ENCODE results near the gene F2RL2. TPM values are rescaled to one million over a fixed set of nuclear protein-coding genes. Genes with fewer than 3 reads are reported as not detected.

The F2RL2 gene
- total and polyA plus RNA-seq, 2 of the 4 experiments (the other 2 are of a cell fraction) = 21.7 to 32.8 TPM

- H3K9me3 ChIP-seq (ENCODE audit: control insufficient read depth, insufficient read depth, low read length) = no peaks in the 10 kb centered on the region
- H3K23ac ChIP-seq (ENCODE audit: low read depth, low read length) = no peak overlapping the region
- no peak overlapping the region for H3K4ac ChIP-seq (ENCODE audit: low read depth, low read length)
- 0 out of 2 replicates have a peak, but pooled peaks cover 3% of the 10 kb centered on the region for H3K4me1 ChIP-seq (ENCODE audit: control insufficient read depth, insufficient read depth, low read length)
- H2AK5ac ChIP-seq (ENCODE audit: low read depth, low read length) = no peak overlapping the region
- no peak overlapping the region for H3K9ac ChIP-seq (ENCODE audit: low read depth, low read length)
- no peak overlapping the region for H2BK5ac ChIP-seq (ENCODE audit: low read depth, low read length, poor library complexity, severe bottlenecking)
- no peak overlapping the region for H3K4me2 ChIP-seq (ENCODE audit: low read depth, low read length)
- no peak for ATAC-seq (ENCODE audit: low read depth)
- H3K4me3 ChIP-seq (ENCODE audit: insufficient read depth, low read depth, low read length) = no peak overlapping the region
- WGBS, 2 experiments (ENCODE audit: extremely low coverage in 2 of 2, insufficient read length in 1 of 2) = 90% methylated on average over 2 of the region's 8 CpGs; no CpG with 5 or more reads in 1 of the 2 experiments
- no peak overlapping the region for H3K27ac ChIP-seq (ENCODE audit: insufficient read depth, low read length)
- H4K8ac ChIP-seq (ENCODE audit: low read depth in 2 of 2, low read length in 2 of 2) = no peak overlapping the region
- ChIA-PET POLR2A (ENCODE audit: unreplicated experiment) (no interaction called here), CTCF (interaction anchor here (1.0 kb wide), 1 partner anchor 149 kb away, joined by 3 read pairs; no protein-coding TSS in a partner anchor)
- no peak overlapping the region for H2BK120ac ChIP-seq (ENCODE audit: low read depth, low read length)
- H4K5ac ChIP-seq (ENCODE audit: low read depth, low read length) = no peak overlapping the region
- no peak overlapping the region for H2BK15ac ChIP-seq (ENCODE audit: low read depth, low read length)
- no peak overlapping the region for H2AFZ ChIP-seq (replicated peaks; ENCODE audit: low read length, poor library complexity)
- no peak overlapping the region for H4K91ac ChIP-seq (ENCODE audit: insufficient read depth, low read depth, low read length)
- no peaks in the 10 kb centered on the region for H4K20me1 ChIP-seq (ENCODE audit: insufficient read depth, low read length)
- H3K56ac ChIP-seq (ENCODE audit: extremely low read depth, insufficient read depth, low read length) = no peak overlapping the region
- no peak overlapping the region for H3K18ac ChIP-seq (ENCODE audit: low read depth, low read length)
- H2BK20ac ChIP-seq (ENCODE audit: low read depth, low read length) = no peak overlapping the region
- H2AK9ac ChIP-seq (replicated peaks; ENCODE audit: low read depth, low read length, poor library complexity) = no peak overlapping the region
- H3K9me1 ChIP-seq (ENCODE audit: insufficient read depth, low read length) = no peaks in the 10 kb centered on the region
- H3K36me3 ChIP-seq (ENCODE audit: control insufficient read depth, insufficient read depth, low read length) = no peaks in the 10 kb centered on the region
- BruUV-seq (replicated peaks) = no TSS peak
- no peaks in the 10 kb centered on the region for H3K27me3 ChIP-seq (ENCODE audit: control insufficient read depth, insufficient read depth, low read length)
- in situ Hi-C loops (cut with MboI; ENCODE audit: low sequenced_read_pairs) = no loop called here
- dilution Hi-C loops (cut with HindIII; ENCODE audit: low sequenced_read_pairs, unreplicated experiment) = no loop called here
- intact Hi-C loops (cut with micrococcal nuclease) = no loop called here
- peaks cover 0 to 17% of the 10 kb centered on the region in 2 experiments; a peak in 1 of 4 replicates for H3K79me1 ChIP-seq (ENCODE audit: low read depth in 1 of 2, low read length in 2 of 2)
- no peak for DNase-seq
- 0 out of 2 replicates have a peak overlapping the region, but pooled peaks have one; percentile 15 for H3K14ac ChIP-seq (replicated peaks; ENCODE audit: low read depth, low read length)
- TF ChIP-seq POLR2A (IDR thresholded peaks at IDR 0.05; ENCODE audit: low read depth, low read length) (no peak), SMC3 (IDR thresholded peaks at IDR 0.05; ENCODE audit: low read depth, low read length) (no peak), FOS (IDR thresholded peaks at IDR 0.05; ENCODE audit: low read depth, low read length) (no peak), CTCF (conservative IDR thresholded peaks at IDR 0.05; ENCODE audit: low read depth, low read length) (no peak), CEBPB (IDR thresholded peaks at IDR 0.05; ENCODE audit: low read depth, low read length) (no peak), RFX5 (IDR thresholded peaks at IDR 0.05; ENCODE audit: low read depth, low read length) (no peak), RAD21 (IDR thresholded peaks at IDR 0.05; ENCODE audit: low read length) (no peak), CHD1 (IDR thresholded peaks at IDR 0.05; ENCODE audit: low read depth, low read length) (no peak), USF2 (IDR thresholded peaks at IDR 0.05; ENCODE audit: low read depth, low read length) (no peak), MAZ (IDR thresholded peaks at IDR 0.05; ENCODE audit: borderline replicate concordance, low read depth, low read length) (no peak), BHLHE40 (IDR thresholded peaks at IDR 0.05; ENCODE audit: low read depth, low read length) (no peak), RCOR1 (IDR thresholded peaks at IDR 0.05; ENCODE audit: insufficient replicate concordance, low read length) (no peak), MAFK (IDR thresholded peaks at IDR 0.05; ENCODE audit: low read depth, low read length) (no peak), MXI1 (IDR thresholded peaks at IDR 0.05; ENCODE audit: borderline replicate concordance, low read depth, low read length) (no peak)
- TF ChIP-seq, protein P1, sequence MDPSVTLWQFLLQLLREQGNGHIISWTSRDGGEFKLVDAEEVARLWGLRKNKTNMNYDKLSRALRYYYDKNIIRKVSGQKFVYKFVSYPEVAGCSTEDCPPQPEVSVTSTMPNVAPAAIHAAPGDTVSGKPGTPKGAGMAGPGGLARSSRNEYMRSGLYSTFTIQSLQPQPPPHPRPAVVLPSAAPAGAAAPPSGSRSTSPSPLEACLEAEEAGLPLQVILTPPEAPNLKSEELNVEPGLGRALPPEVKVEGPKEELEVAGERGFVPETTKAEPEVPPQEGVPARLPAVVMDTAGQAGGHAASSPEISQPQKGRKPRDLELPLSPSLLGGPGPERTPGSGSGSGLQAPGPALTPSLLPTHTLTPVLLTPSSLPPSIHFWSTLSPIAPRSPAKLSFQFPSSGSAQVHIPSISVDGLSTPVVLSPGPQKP (IDR thresholded peaks at IDR 0.05; ENCODE audit: borderline replicate concordance, low read depth, low read length) = no peak
Measured at GRCh38 chr5:76625087-76625815, 2.0 kb upstream of the F2RL2 start.

All from IMR-90 (cell line).